GM19239 (cell line): Measurements from ENCODE around the gene CARNS1.

Experiments used
- DNase-seq: peaks from one replicate; pipeline ENCODE4 v3.0.0; 2011; ENCODE audit warnings: low spot score; ENCODE audit not compliant: insufficient read length
- FAIRE-seq: peaks from 2 replicates; lab custom pipeline; 2011; peaks lifted over from hg19 to GRCh38; lab: Jason Lieb, UNC

The CARNS1 gene

DNA sequence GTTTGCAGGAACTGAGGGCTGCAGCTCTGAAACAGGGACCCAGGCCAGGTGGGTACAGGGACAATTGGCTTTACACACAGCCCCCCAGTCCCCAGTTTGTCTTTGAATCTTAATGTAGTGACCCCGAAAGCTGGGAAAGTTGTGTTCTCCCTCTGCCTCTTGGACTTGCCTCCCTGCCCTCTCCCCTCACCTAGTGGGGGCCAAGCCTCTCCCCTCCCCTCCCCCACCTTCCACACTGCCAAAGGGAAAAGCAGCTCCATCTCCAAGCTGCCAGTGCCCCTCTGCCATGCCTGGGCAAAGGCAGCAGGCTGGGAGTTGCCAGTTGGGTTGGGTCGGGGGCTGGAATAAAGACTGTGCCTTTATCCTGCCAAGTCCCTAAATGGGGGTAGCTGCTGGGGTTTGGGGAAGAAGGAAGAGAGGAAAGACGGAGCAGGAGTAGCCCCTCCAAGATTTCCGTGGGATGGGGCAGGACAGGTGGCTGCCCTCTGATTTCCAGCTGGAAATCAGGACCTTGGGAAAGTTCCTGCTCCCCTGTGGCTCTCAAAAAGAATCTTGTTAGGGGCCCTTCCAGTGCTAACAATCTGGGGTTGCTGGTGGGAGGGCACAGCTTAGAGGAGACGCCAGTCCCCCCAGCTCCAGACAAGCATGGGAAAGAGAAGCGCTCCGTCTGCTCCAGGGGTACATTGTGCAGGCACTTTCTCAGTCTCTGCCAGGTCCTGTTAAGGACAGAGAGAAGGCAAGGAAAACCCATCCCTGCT lies 39.2 kb upstream of the CARNS1 start:
- no peak for FAIRE-seq
- DNase-seq, result no peak

DNA sequence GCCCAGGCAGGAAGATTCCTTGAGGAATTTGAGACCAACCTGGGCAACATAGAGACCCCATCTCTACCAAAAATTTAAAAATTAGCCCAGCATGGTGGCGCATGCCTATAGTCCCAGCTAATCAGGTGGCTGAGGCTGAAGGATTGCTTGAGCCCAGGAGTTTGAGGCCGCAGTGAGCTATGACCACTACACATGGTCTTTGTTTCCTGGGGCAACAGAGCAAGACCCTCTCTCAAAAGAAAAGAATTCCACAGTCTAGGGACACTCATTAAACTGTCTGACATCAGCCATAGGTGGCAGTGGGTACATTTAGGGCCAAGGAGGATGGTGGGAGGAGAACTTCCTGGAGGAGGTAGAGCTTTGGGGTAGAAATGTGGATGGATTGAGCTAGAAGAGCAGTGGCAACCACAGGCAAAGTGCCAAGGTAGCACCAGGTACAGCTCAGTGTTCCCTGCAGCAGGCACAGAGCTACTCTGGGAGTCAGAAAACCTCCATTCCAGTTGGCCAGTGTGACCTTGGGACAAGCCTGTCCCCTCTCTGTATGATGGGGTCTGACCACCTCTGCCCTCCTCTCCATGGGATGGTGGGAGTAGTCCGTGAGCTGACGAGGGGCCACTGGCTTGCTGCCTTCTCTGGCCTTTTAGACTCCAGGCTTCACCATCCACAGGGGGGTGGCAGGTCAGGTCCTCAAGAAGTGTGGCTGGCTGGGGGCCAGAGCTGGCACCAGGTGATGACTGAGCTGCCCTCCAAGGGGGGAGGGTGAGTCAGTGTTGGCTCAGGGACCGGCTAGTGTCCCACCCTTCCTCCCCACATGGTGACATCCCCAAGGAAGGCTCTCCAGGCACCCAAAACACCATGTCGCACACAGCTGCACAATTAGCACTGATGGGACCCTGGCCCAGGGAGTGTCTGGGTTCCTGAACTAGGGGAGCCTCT lies 38.3 kb upstream of the CARNS1 start:
- FAIRE-seq (no peak), DNase-seq (no peak)

DNA sequence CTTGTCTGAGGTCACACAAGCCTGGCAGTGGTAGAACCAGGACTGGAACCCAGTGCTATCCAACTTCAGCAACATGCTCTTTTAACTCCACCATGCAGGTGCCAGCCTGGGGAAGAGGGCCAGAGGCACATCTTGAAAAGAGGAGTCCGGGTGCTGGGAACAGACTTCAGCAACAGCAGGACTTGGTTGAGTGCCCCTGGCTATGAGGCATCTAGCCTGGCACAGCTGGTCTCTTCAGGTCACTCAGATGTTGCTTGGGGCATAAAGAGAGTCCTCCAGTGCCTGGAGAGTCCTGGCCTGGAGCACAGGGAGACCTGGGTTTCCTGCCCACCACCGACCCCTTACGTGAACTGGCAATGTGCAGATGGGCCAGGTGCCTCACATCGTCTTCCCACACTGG lies 36.9 kb upstream of the CARNS1 start:
- DNase-seq (no peak), FAIRE-seq (no peak)

DNA sequence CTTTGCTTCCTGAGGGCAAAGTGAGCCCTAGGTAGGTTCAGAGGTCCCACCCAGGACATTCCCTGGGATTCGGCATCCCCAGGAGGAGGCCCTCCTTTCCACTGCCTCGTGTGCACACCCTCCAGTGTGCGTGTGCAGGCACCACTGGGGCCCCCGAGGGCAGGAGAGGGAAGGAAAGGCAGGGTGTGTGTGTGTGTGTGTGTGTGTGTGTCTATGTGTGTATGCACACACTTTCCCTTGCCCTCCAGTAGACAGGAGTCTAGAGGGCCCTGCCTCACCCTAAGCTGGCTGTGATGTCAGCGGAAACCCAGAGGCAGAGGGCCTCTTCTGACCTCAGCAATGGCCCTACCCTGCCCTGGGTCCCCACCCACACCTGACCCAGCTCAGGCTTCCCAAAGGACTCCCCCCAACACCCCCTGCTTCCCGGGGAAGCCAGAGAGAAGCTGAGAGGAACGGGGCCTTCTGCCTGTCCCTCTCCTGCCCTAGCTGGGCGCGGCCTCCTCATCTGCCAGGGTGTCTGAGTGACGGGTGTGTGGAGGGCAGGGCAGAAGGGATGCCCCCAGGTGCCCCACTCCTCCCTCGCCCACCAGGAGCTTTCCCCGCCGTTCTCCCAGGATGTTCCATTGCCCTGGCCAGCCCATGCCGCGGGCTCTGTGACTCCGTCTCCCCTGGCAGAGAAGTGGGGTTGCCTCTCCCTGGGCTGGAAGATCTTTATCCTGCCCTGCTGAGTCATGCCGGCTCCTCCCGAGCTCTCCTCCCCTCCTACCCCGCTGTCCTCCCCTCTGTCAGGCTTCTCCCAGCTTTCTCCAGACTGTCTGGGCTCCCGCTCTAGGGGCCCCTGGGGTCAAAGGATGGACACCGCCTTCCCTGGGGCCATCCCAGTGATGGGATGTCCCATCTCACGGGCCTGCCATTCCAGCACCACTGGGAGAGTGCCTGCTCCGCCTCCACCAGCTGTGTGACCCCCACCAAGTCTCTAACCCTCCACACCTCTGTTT lies 36.1 kb upstream of the CARNS1 start:
- no peak for FAIRE-seq
- DNase-seq, result no peak

DNA sequence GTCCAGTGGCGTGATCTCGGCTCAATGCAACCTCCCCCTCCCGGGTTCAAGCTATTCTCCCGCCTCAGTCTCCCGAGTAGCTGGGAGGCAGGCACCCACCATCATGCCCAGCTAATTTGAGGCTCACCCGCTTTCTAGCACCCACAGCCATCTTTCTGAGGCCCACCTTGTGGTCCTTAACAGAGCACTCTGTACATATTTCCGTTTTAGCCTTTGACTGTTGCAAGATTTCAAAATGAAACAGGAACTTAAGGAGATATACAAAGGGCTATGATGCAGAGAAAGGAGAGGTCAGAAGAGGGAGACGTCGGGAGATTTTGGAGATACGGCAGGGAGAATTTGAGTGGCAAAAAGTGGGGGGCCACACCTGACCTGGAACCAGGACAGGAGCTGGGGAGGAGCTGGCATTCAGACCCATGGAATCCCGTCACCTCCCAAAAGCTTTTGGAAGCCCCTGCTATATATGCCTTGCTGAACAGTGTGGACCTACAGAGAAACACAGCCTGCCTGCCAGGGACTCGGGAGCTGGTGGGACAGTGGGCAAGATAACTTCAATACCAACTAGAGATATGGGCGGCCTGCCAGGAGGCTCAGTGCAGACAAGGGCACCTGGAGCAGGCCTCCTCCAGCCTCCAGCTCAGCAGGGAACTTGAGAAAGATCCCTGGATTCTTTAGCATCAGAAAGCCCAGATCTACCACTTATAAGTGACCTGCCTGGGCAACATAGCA lies 34.1 kb upstream of the CARNS1 start:
- FAIRE-seq (peak; percentile 99), DNase-seq (no peak)

DNA sequence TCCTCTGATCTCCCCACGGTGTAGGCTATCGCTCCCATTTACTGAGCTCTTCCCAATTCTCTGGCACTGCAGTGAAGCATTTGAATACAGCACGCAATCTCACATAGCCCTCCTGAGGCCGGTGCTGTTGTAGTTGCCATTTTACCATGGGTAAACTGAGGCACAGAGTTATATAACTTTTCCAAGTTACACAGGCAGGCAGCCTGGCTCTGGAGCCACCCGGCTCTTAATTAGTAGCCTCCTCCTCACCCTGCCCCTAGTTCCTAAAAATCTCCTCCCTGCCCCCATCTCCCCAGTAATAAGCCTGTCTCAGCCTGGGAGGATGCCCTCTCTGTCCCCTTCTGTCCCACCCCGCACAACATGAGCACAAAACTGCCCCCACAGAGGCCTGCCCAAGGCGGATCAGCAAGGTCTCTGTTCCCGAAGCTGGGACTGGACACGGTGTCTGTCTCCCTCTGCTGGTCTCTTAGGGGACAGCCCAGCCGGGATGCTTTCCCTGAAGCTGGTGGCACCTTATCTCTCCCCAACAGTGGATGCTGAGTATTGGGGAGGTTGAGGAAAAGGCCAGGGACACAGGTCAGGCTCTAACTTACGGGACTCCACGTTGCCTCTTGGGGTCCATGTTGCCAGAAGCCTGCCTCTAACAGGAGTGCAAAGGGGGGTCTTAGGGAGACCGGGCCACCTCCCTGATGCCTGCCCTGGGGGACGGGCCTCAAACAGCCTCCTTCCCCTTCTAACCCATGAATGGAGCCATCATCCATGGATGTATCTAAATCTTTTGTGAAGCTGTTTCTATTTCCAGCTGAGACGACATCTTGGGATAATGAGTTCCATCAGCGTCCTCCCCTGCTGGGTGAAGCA lies 33.0 kb upstream of the CARNS1 start:
- DNase-seq (peak; percentile 73), FAIRE-seq (peak; percentile 97)

DNA sequence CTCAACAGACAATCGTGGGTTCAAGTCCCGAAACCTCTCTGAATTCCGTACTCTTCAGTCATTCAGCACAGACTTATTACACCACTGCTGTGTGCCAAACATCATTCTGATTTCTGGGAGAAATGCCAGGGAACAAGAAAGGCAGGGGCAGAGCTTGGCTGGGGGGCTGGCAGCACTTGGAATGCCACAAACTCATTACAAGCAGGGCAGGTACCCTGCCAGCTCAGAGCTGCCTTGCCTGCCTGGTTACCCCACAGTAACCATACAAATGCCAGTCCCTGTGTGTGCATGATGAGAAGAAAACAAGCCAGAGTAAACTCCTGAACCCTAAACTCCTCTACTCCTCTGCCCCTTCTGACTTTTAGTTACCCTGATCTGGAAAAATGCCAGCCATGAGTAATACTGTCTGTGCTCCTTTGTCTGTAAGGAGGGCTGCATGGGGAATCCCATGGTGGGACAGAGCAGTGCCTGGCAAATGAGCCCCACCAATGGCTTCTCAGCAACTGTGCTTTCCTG lies 30.6 kb upstream of the CARNS1 start:
- DNase-seq (no peak), FAIRE-seq (no peak)

DNA sequence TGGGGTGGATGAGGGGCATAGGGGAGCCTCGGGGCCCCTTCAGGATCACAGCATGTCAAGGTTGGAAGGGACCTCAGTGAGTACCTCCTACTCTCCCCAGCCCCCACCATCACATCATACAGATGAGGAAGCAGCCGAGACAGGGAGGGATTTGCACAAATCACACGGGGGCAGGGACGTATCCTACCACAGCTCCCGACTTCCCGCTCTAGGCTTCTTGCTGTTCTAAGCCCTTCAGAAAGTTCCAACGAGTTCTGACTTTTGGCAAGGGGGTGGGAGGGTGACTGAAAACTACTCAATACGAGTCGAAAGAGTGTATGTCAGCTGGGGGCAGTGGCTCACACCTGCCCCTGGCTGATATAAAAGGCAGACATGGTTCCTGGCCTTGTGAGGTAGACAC lies 28.4 kb upstream of the CARNS1 start:
- DNase-seq (no peak), FAIRE-seq (no peak)

DNA sequence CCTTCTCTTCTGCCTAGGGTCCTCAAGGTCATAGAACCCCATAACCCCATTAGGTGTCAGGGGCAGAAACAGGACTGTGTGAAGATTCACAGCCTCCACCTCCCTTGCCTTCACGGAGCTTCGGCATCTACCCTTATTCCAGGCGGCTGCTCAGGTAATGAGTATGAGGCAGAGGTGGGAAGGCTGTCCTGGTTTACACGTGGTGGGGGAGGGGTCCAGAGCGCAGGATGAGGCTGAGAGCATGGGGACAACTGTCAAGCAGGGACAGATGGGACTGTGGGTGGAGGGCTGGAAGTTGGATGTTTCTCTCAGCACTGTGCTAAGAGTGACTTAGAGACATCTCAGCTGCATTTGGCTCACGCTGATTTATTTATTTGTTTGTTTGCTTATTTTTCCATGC lies 28.0 kb upstream of the CARNS1 start:
- no peak for DNase-seq
- no peak for FAIRE-seq

DNA sequence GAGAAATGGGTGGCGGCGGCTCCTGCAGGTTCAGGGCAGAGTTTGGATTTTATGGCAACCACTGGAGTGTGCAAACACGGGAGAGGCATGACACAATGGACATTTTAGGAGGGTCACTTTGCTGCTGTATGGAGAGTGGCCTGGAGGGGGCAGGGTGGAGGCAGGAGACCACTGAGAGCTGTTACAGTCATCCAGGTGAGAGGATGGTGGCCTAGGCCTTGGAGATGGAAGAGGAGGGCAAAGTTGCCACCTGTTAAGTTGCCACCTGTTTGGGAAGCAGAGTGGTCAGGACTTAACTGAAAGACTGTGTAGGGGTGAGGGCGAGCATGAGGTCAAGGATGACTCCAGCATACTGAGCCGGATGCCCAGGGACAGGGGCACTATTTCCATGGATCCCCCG lies 26.0 kb upstream of the CARNS1 start:
- no peak for FAIRE-seq
- no peak for DNase-seq

DNA sequence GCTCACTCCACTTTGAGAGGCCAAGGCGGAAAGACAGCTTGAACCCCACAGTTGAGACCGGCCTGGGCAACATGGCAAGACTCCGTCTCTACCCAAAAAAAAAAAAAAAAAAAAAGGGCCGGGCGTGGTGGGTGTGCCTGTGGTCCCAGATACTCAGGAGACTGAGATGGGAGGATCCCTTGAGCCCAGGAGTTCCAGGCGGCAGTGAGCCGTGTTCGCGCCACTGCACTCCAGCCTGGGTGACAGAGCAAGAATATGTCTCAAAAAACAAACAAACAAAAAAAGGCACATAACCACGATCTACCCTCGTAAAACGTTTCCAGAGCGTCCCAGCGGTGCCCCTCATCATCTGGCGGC lies 24.6 kb upstream of the CARNS1 start:
- FAIRE-seq, result no peak
- DNase-seq, result no peak

DNA sequence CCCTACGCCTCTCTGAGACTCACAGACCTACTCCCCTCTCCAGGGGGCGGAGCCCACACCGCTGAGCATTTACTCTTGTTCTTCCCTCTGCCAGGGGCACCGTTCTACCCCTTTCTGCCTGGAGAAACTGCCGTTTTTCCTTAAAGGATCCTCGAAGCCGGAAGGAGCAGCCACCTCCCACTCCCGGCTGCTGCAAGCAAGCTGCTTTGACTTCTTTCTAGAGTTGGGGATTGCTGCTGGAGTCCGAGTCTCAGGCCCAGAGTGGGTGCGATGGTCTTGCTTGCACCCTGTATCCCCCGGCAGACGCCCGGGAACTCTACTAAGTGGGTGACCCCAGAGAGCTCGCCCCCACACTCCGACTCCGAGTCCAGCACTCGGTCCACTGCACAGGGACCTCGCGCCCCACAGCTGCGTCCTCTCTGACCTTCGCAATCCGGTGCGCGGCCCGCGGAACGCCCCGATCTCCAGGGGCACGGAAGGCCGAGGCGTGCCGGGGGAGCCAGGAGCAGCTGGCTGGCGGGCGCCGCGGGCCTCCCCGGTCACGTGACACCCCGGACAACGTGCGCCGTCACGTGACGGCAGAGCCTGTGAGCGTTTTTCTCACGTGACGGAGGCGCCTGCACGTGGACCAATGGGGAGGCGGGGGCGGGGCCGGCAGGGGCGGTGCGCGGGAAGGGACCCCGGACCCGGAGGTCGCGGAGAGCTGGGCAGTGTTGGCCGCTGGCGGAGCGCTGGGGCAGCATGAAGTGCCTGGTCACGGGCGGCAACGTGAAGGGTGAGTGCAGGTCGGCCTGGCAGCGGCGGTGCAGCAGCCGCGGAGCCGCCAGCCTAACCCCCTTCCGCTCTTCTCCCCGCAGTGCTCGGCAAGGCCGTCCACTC lies 23.9 kb upstream of the CARNS1 start, which contains the start of gene RAD9A:
RAD9A (plus strand) TSS at position 683 of the 879 bp plus-strand sequence; CDS start at position 742, 59 bp downstream.
- FAIRE-seq (peak; percentile 78), DNase-seq (peak; percentile 98)

DNA sequence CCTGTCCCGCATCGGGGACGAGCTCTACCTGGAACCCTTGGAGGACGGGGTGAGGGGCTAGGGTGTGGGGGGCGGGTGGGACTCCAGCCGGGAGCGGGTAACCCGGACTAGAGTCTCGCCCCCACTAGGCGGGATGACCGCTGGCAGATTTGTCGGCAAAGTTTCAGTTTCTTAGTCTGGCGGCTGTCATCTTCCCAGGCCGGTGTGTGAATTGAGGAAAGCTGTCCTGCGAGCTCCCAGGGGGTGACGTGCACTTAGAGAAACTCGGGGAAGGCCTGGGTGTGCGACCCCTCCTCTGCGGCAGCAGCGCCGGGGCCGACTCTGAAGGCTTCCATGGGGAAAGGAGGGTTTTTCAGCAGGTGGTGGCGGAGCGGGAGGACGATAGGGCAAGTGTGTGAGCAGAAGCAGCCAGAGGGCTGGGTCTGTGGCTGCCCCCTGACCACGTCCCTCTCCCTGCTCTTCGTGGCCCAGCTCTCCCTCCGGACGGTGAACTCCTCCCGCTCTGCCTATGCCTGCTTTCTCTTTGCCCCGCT lies 23.2 kb upstream of the CARNS1 start:
- DNase-seq, result no peak
- FAIRE-seq, result peak; percentile 4

DNA sequence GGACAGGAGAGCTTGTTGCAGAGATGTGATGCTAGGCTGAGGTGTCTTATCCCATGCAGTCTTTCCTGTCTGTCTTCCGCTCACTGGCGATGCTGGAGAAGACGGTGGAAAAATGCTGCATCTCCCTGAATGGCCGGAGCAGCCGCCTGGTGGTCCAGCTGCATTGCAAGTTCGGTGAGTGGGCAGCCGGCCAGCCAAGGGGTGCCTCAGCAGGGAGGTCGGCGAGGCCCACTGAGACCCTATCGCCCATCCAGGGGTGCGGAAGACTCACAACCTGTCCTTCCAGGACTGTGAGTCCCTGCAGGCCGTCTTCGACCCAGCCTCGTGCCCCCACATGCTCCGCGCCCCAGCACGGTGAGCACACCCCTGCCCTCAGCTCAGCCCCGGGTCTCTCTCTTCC lies 22.0 kb upstream of the CARNS1 start:
- no peak for FAIRE-seq
- DNase-seq, result no peak

DNA sequence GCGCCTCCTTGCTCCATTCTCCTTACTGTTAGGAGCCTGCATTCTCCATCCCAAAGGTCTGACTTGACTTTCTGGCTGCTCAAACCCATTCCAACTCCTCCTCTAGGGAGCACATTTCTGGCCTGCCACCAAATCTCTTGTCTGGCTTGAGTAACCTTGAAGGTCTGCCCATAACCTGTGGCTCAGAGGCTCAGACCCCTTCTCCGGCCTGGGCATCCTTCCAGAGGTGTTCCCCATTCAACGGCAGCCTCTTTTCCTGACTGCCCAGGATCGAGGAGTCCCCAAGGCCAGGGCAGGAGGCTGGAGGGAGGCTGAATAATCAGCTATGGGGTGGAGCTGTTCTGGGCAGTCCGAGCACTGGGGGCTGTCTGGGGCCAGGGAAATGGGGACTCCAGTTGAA lies 21.5 kb upstream of the CARNS1 start:
- FAIRE-seq (no peak), DNase-seq (no peak)

DNA sequence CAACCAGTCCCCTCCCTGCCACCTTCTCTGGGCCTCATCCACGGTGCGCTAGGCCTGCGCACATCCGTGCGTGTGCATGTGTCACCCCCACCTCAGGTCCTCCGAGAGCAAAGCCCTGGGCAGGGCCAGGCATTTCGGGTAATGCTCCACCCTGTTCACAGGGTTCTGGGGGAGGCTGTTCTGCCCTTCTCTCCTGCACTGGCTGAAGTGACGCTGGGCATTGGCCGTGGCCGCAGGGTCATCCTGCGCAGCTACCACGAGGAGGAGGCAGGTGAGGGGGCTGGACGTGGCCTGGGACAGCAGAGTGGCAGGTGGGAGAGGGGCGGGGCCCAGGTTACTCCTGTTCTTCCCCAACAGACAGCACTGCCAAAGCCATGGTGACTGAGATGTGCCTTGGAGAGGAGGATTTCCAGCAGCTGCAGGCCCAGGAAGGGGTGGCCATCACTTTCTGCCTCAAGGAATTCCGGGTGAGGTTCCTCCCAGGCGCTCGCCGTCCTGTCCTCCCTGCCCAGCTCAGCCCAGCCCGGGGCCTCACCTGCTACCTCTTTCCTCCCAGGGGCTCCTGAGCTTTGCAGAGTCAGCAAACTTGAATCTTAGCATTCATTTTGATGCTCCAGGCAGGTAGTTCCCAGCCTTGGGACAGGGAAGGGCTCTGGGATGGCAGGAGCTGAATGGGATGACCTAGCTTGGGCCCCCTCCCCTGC lies 19.8 kb upstream of the CARNS1 start:
- FAIRE-seq (no peak), DNase-seq (no peak)

DNA sequence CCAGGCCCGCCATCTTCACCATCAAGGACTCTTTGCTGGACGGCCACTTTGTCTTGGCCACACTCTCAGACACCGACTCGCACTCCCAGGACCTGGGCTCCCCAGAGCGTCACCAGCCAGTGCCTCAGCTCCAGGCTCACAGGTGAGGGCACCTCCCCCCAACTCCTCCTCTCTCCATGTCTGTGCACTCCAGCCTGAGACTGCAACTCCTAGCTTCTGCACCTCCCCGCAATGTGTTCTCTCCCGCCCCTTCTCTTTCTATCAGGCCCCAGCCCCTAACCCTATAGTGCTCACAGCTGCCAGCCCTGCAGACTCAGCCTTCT lies 19.3 kb upstream of the CARNS1 start:
- FAIRE-seq (no peak), DNase-seq (no peak)
